ENCODE measurements around the gene S1PR4.
A peak's percentile ranks its signal among the peaks of the same experiment; 100 is the strongest.
"Not testable (repeated sequence)": the region's sequence is repeated elsewhere in the genome, so short reads cannot be mapped to it uniquely, and the experiment has no call there.

The S1PR4 gene

DNA sequence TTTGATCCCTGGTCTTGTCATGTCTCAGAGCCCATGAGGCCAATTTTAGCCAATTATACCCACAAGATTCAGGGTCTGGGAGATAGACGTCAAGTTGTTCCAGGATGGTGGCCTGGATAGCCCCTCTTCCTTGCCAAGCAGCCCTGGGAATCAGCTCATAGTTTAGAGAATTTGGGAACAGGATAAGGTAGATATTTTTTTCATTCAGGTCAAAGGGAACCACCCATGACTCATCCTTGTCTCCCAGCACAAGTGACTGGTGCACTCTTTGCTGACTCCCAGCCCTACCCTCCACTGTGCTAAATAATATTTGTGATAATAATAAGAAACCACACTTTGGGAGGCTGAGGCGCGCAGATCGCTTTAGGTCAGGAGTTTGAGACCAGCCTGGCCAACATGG is 17.1 kb upstream of the S1PR4 start:
- FAIRE-seq (no peak), DNase-seq (ENCODE audit: insufficient read length, low spot score) (no peak)

DNA sequence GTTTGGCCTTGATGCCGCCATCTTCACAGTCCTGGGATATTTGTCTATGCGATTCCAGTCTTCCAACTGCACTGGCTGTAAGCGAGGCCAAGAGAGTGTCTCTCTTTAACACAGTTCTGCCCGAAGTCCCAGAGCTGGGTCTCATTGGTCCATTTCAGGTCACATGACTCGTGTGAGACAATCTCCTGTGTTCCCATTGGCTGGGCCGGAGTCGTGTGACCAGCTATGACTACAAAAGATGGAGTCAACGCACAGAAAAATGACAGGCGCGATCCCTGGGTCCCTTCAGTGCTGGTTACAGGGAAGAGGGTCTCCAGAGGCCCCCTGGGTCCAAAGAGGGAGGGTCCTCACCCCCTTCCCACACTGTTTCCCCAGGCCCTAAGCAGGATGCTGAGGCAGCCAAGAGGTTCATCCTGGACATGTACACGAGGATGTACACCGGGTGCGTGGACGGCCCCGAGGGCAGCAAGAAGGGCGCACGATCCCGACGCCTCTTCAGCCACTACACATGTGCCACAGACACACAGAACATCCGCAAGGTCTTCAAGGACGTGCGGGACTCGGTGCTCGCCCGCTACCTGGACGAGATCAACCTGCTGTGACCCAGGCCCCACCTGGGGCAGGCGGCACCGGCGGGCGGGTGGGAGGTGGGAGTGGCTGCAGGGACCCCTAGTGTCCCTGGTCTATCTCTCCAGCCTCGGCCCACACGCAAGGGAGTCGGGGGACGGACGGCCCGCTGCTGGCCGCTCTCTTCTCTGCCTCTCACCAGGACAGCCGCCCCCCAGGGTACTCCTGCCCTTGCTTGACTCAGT is 15.9 kb upstream of the S1PR4 start:
- DNase-seq (ENCODE audit: insufficient read length, low spot score) (no peak), FAIRE-seq (no peak)
- TF ChIP-seq POLR2AphosphoS5 (IDR thresholded peaks at IDR 0.05; ENCODE audit: low read depth, low read length) (no peak), SPI1 (IDR thresholded peaks at IDR 0.05; ENCODE audit: low read depth, low read length) (no peak), POU2F2 (IDR thresholded peaks at IDR 0.05; ENCODE audit: low read depth, low read length) (no peak), POLR2A (IDR thresholded peaks at IDR 0.05; ENCODE audit: low read depth, low read length) (no peak), TAF1 (IDR thresholded peaks at IDR 0.05; ENCODE audit: low read depth, low read length) (no peak), PAX5 (IDR thresholded peaks at IDR 0.05; ENCODE audit: insufficient read depth, low read length, severe bottlenecking) (no peak)

More for the DNA sequence above, 17.1 kb upstream of the S1PR4 start:
- TF ChIP-seq POU2F2 (IDR thresholded peaks at IDR 0.05; ENCODE audit: low read depth, low read length): no peak
- no peak for TF ChIP-seq TAF1 (IDR thresholded peaks at IDR 0.05; ENCODE audit: low read depth, low read length)
- TF ChIP-seq POLR2A (IDR thresholded peaks at IDR 0.05; ENCODE audit: low read depth, low read length): no peak
- no peak for TF ChIP-seq POLR2AphosphoS5 (IDR thresholded peaks at IDR 0.05; ENCODE audit: low read depth, low read length)
- no peak for TF ChIP-seq SPI1 (IDR thresholded peaks at IDR 0.05; ENCODE audit: low read depth, low read length)
- TF ChIP-seq PAX5 (IDR thresholded peaks at IDR 0.05; ENCODE audit: insufficient read depth, low read length, severe bottlenecking): no peak

DNA sequence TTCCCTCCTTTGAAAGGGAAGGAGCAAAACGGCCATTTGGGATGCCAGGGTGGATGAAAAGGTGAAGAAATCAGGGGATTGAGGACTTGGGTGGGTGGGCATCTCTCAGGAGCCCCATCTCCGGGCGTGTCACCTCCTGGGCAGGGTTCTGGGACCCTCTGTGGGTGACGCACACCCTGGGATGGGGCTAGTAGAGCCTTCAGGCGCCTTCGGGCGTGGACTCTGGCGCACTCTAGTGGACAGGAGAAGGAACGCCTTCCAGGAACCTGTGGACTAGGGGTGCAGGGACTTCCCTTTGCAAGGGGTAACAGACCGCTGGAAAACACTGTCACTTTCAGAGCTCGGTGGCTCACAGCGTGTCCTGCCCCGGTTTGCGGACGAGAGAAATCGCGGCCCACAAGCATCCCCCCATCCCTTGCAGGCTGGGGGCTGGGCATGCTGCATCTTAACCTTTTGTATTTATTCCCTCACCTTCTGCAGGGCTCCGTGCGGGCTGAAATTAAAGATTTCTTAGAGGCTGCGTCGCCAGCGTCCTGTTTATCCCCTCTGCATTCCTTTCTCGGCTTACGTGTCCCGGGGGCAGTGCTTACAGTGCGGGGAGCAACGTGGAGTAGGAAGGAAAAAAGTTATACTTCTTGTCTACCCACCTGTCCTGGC is 15.2 kb upstream of the S1PR4 start:
- peak; percentile 54; the same call in 1 of the 2 replicates for TF ChIP-seq SPI1 (IDR thresholded peaks at IDR 0.05; ENCODE audit: low read depth, low read length)
- peak; percentile 58; the same call in 1 of the 2 replicates for TF ChIP-seq POU2F2 (IDR thresholded peaks at IDR 0.05; ENCODE audit: low read depth, low read length)
- TF ChIP-seq TAF1 (IDR thresholded peaks at IDR 0.05; ENCODE audit: low read depth, low read length): no peak
- DNase-seq (ENCODE audit: insufficient read length, low spot score): peak; percentile 87
- peak; percentile 94 for FAIRE-seq

DNA sequence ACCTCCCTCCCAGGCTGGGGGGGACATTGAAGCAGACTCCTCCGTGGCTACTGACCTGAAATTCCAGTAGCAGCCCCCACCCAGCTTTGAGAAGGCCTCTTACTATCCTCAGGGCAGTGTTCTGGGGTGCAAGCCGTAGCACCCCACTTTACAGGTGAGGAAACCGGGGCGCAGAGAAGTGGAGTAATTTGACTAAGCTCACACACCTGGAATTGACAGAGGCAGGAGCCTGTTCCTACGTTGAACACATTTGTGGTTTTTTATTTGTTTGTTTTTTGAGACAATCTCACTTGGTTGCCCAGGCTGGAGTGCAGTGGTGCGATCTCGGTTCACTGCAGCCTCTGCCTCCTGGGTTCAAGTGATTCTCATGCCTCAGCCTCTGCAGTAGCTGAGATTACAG is 14.6 kb upstream of the S1PR4 start:
- DNase-seq (ENCODE audit: insufficient read length, low spot score) (no peak), FAIRE-seq (no peak)
- TF ChIP-seq POLR2AphosphoS5 (IDR thresholded peaks at IDR 0.05; ENCODE audit: low read depth, low read length) (no peak), POU2F2 (IDR thresholded peaks at IDR 0.05; ENCODE audit: low read depth, low read length) (no peak), SPI1 (IDR thresholded peaks at IDR 0.05; ENCODE audit: low read depth, low read length) (no peak), POLR2A (IDR thresholded peaks at IDR 0.05; ENCODE audit: low read depth, low read length) (no peak), PAX5 (IDR thresholded peaks at IDR 0.05; ENCODE audit: insufficient read depth, low read length, severe bottlenecking) (no peak)

DNA sequence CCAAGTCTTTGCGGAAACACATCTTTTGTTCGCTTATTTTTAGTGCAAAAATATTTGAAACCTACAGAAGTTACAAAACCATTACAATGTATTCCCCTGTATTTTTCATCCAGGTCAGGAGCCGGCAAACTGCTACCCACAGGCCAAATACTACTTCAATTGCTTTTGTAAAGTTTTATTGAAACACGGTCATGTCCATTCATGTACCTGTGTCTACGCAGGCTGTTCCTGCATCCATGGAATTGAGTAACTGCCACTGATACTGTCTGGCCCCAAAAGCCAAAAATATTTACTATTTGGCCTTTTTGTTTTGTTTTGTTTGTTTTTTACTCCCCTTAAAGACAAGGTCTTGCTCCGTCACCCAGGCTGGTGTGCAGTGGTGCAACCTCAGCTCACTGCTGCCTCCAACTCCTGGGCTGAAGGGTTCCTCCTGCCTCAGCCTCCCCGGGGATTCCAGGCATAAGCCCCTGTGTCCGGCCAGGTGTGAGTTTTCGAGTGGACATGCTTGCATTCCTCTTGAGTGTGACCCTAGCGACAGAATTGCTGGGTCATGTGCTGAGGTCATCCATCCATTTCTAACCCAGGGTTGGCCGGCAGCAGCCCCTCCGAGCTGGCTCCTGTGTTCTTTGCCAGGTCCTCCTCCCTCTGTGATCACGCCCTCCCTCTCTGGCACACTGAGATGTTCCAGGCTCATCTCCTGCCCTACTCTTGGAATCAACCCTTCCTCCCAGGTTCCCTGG is 10.9 kb upstream of the S1PR4 start:
- DNase-seq (ENCODE audit: insufficient read length, low spot score) (no peak), FAIRE-seq (no peak)
- no peak for TF ChIP-seq POLR2A (IDR thresholded peaks at IDR 0.05; ENCODE audit: low read depth, low read length)
- TF ChIP-seq POLR2AphosphoS5 (IDR thresholded peaks at IDR 0.05; ENCODE audit: low read depth, low read length): no peak
- TF ChIP-seq POU2F2 (IDR thresholded peaks at IDR 0.05; ENCODE audit: low read depth, low read length): no peak
- no peak for TF ChIP-seq SPI1 (IDR thresholded peaks at IDR 0.05; ENCODE audit: low read depth, low read length)
- TF ChIP-seq PAX5 (IDR thresholded peaks at IDR 0.05; ENCODE audit: insufficient read depth, low read length, severe bottlenecking): no peak
- TF ChIP-seq TAF1 (IDR thresholded peaks at IDR 0.05; ENCODE audit: low read depth, low read length): no peak

DNA sequence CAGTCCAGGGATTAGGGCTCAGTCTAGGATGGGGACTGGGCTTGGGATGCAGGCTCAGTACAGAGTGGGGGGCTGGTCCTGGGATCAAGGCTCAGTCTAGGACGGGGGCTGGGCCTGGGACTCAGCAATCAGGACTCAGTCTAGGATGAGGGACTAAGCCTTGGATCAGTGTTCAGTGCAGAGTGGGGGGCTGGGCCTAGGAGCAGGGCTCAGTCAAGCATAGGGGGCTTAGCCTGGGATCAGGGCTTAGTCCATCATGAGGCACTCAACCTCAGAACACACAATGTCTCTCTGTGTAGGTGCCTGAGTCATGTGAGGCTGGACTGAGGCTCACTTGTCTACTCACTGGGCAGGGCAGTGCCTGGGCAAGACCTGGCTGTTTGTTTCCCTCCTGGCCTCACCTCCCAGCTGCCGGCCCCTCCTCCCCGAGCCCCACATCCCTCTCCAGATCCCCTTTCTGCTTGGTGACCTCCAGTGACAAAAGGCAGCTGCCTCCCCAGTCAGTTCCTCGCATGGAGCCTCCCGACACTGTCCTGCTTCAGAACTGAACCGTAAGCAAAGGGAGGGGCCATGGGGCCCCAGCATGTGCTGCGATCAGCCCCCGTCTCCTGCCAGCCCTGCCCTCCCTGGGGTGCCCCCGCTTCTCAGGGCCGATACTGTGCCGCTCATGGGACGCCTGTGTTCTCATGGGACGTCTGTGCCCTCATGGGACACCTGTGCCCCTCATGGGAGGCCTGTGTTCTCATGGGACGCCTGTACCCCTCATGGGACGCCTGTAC is 6.5 kb upstream of the S1PR4 start:
- TF ChIP-seq TAF1 (IDR thresholded peaks at IDR 0.05; ENCODE audit: low read depth, low read length): no peak
- TF ChIP-seq POLR2A (IDR thresholded peaks at IDR 0.05; ENCODE audit: low read depth, low read length): no peak
- TF ChIP-seq SPI1 (IDR thresholded peaks at IDR 0.05; ENCODE audit: low read depth, low read length): no peak
- TF ChIP-seq POU2F2 (IDR thresholded peaks at IDR 0.05; ENCODE audit: low read depth, low read length): no peak
- TF ChIP-seq PAX5 (IDR thresholded peaks at IDR 0.05; ENCODE audit: insufficient read depth, low read length, severe bottlenecking): no peak
- no peak for TF ChIP-seq POLR2AphosphoS5 (IDR thresholded peaks at IDR 0.05; ENCODE audit: low read depth, low read length)
- DNase-seq (ENCODE audit: insufficient read length, low spot score) (no peak), FAIRE-seq (peak; percentile 23)

DNA sequence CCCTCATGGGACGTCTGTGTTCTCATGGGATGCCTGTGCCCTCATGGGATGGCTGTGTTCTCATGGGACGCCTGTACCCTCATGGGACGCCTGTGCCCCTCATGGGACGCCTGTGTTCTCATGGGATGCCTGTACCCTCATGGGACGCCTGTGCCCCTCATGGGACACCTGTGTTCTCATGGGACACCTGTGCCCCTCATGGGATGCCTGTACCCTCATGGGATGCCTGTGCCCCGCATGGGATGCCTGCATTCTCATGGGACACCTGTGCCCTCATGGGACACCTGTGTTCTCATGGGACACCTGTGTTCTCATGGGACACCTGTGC is 5.9 kb upstream of the S1PR4 start:
- not testable (repeated sequence) for DNase-seq (ENCODE audit: insufficient read length, low spot score); FAIRE-seq

DNA sequence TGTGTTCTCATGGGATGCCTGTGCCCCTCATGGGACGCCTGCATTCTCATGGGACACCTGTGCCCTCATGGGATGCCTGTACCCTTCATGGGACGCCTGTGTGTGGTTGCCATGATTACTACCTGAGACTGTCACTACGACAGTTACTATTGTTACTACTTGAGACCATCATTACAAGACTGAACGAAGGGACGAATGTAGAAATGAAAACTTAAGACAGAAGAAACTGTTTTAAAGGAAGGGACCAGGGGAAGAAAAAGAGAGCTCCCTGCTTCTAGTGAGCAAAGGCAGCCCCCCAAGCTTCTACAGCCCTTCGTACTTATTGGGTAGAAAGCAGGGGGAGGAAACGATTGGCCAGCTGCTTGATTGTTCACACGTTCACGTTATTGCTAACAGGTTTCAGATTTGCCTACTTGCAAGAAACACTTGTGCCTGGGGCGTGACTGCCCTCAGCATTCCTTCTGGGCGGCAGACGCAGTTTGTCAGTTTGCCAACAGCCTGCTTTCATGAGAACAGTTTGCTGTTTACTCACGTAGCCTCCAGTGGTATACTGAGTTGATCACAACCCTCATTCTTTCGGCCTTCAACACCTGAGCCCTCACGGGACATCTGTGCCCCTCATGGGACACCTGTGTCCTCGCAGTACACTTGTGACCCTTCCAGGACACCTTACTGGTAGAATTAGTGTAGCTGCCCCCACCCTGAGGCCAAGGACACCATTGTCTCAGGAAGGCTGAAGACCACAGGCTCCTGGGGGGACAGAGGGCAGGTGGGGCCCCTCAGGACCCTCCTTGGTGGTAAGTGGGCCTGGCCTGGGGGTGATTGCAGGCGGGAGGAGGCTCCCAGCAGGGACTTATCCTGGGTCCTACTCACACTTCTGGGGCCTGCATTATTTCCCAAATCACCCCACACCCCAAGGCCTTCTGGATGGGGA is 2.5 kb upstream of the S1PR4 start:
- DNase-seq (ENCODE audit: insufficient read length, low spot score) (no peak), FAIRE-seq (peak; percentile 91)
- no peak for TF ChIP-seq POLR2AphosphoS5 (IDR thresholded peaks at IDR 0.05; ENCODE audit: low read depth, low read length)
- no peak for TF ChIP-seq PAX5 (IDR thresholded peaks at IDR 0.05; ENCODE audit: insufficient read depth, low read length, severe bottlenecking)
- TF ChIP-seq SPI1 (IDR thresholded peaks at IDR 0.05; ENCODE audit: low read depth, low read length): no peak
- no peak for TF ChIP-seq POU2F2 (IDR thresholded peaks at IDR 0.05; ENCODE audit: low read depth, low read length)
- no peak for TF ChIP-seq TAF1 (IDR thresholded peaks at IDR 0.05; ENCODE audit: low read depth, low read length)
- no peak for TF ChIP-seq POLR2A (IDR thresholded peaks at IDR 0.05; ENCODE audit: low read depth, low read length)

Data from GM12891 (cell line).